Measurements from ENCODE around the gene G6PD. TPM values are rescaled to one million over a fixed set of nuclear protein-coding genes. Genes with fewer than 3 reads are reported as not detected.
"Not testable (repeated sequence)": the region's sequence is repeated elsewhere in the genome, so short reads cannot be mapped to it uniquely, and the experiment has no call there.

Gene G6PD
- total RNA-seq, 1 donor, result 32.0 TPM

DNA sequence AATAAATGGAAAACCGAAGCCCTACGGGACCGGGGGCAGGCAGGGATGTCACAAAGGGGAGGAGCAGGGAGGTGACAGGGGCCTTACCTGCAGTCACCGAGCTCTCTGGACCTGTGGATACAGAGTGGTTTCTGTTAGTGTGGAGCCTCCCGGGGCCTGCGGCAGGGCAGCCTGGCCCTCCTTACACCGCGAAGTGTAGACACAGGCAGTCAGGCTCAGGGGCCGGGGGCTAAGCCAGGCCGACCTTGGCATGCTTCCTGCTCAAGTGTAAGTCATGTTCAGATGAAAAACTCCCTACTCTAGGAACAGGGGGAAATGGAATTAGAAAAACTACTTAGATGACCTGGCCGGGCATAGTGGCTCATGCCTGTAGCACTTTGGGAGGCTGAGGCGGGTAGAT is 34.9 kb downstream of the G6PD start:
- Histone ChIP-seq H3K9me3 (ENCODE audit: low read depth, low read length) (no peaks in the 10 kb centered on the region), H3K27me3 (ENCODE audit: insufficient read depth, low read length) (no peaks in the 10 kb centered on the region), H3K4me3 (ENCODE audit: low read length) (no peak overlapping the region), H3K4me1 (ENCODE audit: insufficient read depth, low read length) (peaks cover 12% of the 10 kb centered on the region)

DNA sequence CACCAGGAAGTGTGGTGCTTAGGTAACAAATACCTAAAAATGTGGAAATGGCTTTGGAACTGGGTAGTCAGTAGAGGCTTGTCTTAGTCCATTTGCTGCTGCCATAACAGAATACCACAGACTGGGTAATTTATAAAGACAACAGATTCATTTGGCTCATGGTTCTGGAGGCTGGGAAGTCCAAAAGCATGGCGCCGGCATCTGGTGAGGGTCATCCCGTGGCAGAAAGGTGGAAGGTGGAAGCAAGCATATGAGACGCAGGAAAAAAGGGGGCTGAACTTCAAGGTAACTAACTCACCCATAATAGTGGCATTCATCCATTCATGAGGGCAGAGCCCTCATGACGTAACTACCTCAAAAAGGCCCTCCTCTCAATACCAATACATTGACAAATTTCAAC is 37.2 kb downstream of the G6PD start:
- Histone ChIP-seq H3K4me1 (ENCODE audit: insufficient read depth, low read length) (no peaks in the 10 kb centered on the region), H3K4me3 (ENCODE audit: low read length) (no peak overlapping the region), H3K9me3 (ENCODE audit: low read depth, low read length) (no peaks in the 10 kb centered on the region), H3K27me3 (ENCODE audit: insufficient read depth, low read length) (no peaks in the 10 kb centered on the region)

DNA sequence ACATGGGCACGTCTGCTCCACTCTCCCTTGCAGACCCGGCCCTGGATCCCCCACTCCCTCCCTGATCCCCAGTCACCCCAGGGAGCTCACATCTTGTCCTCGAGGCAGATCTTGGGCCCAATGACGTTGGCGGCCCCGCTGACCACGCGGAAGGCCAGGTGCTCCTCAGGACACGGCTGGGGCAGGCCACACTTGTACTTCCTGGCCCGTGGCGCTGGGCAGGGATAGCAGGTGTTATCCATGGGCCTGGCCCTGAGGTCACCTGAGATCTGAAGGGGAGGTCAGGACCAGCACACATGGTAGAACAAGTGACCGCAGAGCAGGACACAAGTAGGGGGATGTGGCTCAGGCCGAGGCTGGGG is 38.3 kb downstream of the G6PD start:
- H3K4me1 ChIP-seq (ENCODE audit: insufficient read depth, low read length), result no peaks in the 10 kb centered on the region
- H3K4me3 ChIP-seq (ENCODE audit: low read length), result no peak overlapping the region
- H3K9me3 ChIP-seq (ENCODE audit: low read depth, low read length), result no peaks in the 10 kb centered on the region
- no peaks in the 10 kb centered on the region for H3K27me3 ChIP-seq (ENCODE audit: insufficient read depth, low read length)

DNA sequence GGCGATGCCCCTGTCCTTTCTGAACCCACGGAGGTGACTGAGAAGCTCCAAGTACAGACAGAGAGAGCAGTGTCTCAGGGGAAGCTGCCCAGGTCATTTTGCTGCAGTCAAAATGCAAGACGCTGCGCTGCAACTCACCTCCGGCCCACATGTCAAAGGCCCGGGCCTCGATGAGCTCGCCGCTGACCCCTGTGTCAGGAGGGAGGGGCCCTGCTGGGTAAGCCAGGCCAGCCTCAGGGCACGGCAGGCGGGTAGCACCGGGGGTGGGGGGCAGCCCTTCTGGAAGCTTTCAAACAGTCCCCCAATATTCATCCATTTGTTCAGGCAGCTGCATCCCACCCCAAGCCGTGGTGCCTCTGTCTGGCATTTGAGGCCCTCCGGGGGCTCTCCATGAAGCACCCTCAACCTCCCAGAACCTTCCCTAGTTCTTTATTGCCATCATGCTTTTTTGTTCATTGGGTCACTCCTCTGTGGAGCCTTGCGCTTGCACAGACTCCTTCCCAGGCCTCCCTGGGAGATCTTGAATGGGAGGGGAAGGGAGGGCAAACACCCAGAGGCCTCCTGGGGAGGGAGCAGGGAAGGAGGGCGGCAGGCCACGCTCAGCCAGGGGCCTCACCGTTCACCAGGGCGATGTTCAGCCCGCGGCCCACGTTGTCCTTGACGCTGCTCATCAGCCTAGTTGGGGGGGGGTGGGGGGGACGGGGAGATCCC is 38.8 kb downstream of the G6PD start:
- Histone ChIP-seq H3K4me1 (ENCODE audit: insufficient read depth, low read length) (no peaks in the 10 kb centered on the region), H3K4me3 (ENCODE audit: low read length) (no peak overlapping the region), H3K9me3 (ENCODE audit: low read depth, low read length) (no peaks in the 10 kb centered on the region), H3K27me3 (ENCODE audit: insufficient read depth, low read length) (no peaks in the 10 kb centered on the region)

DNA sequence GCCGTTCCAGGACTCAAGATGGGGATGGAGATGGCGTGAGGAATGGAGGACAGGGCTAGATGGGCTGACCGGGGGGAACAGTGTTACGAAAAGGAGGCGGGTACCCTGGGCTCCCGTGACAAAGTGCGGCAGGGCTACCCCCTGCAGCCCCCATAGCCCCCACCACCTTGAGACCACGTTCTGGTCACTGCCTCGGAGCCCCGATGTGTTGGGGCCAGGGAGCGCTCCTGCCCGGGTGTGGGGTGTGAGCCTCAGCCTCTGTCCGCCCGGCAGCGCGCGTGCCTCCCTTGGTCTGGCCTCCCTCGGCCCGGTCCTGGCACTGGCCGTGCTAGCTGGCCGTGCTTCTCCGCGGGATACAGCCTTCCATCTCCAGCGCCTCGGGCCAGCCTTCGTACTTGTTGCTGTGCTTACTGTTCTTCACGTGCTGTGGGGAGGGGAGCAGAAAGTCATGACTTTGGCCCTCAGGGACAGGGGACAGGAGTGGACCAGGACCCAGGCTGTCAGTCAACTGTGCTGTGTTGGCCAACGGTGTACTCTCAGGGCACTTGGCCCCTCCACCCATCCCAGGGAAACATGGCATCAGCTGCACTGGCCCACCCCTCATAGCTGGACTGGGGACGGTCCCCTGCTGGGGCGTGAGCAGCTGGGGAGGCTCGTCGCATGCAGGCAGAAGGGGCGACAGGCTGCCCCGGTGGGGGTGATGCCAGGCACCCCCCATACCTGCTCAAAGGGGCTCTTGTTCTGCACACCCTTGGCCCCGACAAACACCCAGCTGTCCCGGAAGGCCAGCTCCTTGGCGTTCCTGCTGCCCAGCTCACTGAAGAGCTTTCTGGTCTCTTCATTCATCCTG is 39.9 kb downstream of the G6PD start:
- Histone ChIP-seq H3K9me3 (ENCODE audit: low read depth, low read length) (no peaks in the 10 kb centered on the region), H3K4me3 (ENCODE audit: low read length) (no peak overlapping the region), H3K27me3 (ENCODE audit: insufficient read depth, low read length) (no peaks in the 10 kb centered on the region), H3K4me1 (ENCODE audit: insufficient read depth, low read length) (no peaks in the 10 kb centered on the region)

DNA sequence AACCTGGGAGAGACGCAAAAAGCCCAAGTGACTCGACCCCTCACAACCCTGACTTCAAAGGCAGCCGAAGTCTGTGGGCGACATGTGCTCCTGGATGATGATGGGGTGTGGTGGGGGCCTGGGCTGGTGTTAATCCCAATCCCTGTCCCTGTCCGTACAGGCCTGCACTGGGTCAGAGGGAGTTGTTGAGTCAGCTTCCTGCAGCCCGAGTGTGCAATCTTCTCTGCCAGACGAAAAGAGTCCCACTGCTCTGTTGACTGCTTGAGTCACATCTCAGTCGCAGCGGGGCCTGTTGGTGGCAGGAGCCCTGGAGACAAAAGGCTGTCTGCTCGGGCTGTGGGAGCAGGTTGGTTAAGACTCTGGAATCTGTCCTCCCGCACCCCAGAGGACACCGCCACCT is 40.9 kb downstream of the G6PD start:
- Histone ChIP-seq H3K27me3 (ENCODE audit: insufficient read depth, low read length) (no peaks in the 10 kb centered on the region), H3K9me3 (ENCODE audit: low read depth, low read length) (no peaks in the 10 kb centered on the region), H3K4me1 (ENCODE audit: insufficient read depth, low read length) (no peaks in the 10 kb centered on the region), H3K4me3 (ENCODE audit: low read length) (no peak overlapping the region)

DNA sequence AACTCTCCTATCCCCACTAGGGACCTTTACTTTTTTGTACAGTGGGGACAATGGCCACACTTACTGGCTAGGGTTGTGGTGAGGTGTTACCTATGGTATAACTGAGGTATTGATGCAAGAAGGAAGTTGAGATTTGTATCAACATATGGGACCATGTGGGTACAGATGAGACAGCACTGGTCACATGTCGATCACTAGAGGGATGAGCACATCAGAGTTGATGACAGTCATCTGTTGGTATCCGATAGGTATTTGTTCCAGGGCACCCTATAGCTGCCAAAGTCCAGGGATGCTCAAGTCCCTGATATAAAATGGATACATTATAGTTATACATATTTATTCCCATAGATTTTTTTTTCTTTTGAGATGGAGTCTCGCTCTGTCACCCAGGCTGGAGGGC is 43.7 kb downstream of the G6PD start:
- H3K4me3 ChIP-seq (ENCODE audit: low read length), result no peak overlapping the region
- no peaks in the 10 kb centered on the region for H3K27me3 ChIP-seq (ENCODE audit: insufficient read depth, low read length)
- H3K9me3 ChIP-seq (ENCODE audit: low read depth, low read length), result no peaks in the 10 kb centered on the region
- no peaks in the 10 kb centered on the region for H3K4me1 ChIP-seq (ENCODE audit: insufficient read depth, low read length)

DNA sequence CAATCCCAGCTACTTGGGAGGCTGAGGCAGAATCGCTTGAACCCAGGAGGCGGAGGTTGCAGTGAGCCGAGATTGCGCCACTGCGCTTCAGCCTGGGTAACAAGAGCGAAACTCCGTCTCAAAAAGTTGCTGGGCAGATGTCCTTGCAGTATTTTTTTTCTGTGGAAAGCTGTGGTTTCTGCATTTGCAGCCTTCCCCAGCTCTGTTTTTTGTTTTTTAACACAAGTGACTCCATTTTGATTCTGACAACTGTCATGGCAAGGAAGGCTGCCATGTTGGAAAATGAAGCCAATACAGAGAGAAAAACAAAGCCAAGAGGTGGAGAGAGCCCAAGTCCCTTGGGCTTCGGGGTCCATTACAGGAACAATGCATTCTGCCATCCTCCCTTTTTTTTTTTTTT is 44.5 kb downstream of the G6PD start:
- Histone ChIP-seq H3K9me3 (ENCODE audit: low read depth, low read length) (no peaks in the 10 kb centered on the region), H3K4me1 (ENCODE audit: insufficient read depth, low read length) (no peaks in the 10 kb centered on the region)

DNA sequence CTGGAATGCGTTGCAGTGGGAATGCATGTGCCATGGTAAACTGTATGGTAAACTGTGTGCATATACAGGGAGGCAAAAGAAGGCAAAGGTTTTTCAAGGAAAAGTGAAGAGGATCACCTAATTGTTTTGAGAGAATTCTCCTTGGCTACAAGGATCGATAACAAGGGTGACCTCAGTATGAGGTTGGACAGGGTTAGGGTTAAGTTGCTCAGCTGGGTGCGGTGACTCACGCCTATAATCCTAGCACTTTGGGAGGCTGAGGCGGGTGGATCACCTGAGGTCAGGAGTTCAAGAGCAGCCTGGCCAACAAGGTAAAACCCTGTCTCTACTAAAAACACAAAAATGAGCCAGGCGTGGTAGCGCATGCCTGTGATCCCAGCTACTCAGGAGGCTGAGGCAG is 45.2 kb downstream of the G6PD start:
- not testable (repeated sequence) for H3K27me3 ChIP-seq (ENCODE audit: insufficient read depth, low read length); H3K4me1 ChIP-seq (ENCODE audit: insufficient read depth, low read length); H3K4me3 ChIP-seq (ENCODE audit: low read length); H3K9me3 ChIP-seq (ENCODE audit: low read depth, low read length)

More for the DNA sequence above, 44.5 kb downstream of the G6PD start:
- H3K27me3 ChIP-seq (ENCODE audit: insufficient read depth, low read length), result no peaks in the 10 kb centered on the region
- H3K4me3 ChIP-seq (ENCODE audit: low read length), result no peak overlapping the region

DNA sequence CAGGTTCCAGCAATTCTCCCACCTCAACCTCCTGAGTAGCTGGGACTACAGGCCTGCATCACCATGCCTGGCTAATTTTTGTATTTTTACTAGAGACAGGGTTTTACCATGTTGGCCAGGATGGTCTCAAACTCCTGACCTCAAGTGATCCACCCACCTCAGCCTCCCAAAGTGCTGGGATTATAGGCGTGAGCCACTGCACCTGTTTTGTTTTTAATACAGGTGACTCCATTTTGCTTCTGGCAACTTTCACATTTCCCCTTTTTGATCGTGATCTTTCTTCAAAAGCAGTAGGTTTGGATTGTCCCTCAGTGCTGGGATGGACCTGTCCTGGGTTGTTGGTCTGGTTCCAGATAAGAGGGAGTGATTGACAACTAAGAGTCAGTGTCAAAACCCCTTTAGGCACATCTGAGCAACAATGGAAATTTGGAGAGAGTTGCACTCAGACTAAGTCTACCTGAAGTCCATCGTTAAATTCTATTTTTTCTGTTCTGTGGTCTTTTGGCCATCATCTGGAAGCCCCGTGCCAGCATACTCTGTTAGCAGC is 50.0 kb downstream of the G6PD start:
- H3K9me3 ChIP-seq (ENCODE audit: low read depth, low read length), result not testable (repeated sequence)

DNA sequence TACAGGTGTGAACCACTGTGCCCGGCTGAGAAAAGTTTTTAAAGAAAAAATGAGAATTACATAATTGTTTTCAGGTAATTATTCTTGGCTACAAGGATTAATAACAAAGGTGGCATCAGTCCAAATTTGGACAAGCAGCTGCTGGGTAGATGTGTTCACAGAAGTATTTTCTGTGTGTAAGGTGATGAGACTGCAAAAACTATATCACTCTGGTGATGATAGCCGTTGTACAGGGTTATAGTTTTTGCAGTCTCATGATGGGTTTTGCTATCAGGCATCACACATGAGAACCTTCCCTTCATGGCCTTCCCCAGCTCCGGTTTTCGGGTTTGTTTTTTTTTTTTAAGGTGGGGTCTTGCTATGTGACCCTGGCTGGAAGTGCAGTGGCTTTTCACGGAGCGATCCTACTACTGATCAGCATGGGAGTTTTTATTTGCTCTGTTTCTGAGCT is 51.1 kb downstream of the G6PD start:
- Histone ChIP-seq H3K4me1 (ENCODE audit: insufficient read depth, low read length) (peaks cover 6% of the 10 kb centered on the region), H3K9me3 (ENCODE audit: low read depth, low read length) (no peaks in the 10 kb centered on the region), H3K4me3 (ENCODE audit: low read length) (no peak overlapping the region), H3K27me3 (ENCODE audit: insufficient read depth, low read length) (no peaks in the 10 kb centered on the region)

More for the DNA sequence above, 50.0 kb downstream of the G6PD start:
- not testable (repeated sequence) for H3K27me3 ChIP-seq (ENCODE audit: insufficient read depth, low read length); H3K4me1 ChIP-seq (ENCODE audit: insufficient read depth, low read length); H3K4me3 ChIP-seq (ENCODE audit: low read length)

DNA sequence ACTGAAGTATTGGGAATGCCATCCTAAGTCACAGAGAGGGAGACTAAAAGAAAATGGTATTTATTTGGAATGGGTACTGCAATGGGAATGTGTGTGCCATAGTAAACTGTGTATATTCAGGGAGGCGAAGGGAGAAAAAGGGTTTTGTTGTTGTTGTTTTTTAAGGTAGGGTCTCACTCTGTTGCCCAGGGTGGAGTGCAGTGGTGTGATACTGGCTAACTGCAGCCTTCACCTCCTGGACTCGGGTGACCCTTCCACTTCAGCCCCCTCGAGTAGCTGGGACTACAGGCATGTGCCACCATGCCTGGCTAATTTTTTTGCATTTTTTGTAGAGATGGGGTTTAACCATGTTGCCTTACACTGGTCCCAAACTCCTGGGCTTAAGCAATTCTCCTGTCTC is 51.9 kb downstream of the G6PD start:
- H3K4me1 ChIP-seq (ENCODE audit: insufficient read depth, low read length), result peaks cover 8% of the 10 kb centered on the region
- no peaks in the 10 kb centered on the region for H3K9me3 ChIP-seq (ENCODE audit: low read depth, low read length)
- no peaks in the 10 kb centered on the region for H3K27me3 ChIP-seq (ENCODE audit: insufficient read depth, low read length)

DNA sequence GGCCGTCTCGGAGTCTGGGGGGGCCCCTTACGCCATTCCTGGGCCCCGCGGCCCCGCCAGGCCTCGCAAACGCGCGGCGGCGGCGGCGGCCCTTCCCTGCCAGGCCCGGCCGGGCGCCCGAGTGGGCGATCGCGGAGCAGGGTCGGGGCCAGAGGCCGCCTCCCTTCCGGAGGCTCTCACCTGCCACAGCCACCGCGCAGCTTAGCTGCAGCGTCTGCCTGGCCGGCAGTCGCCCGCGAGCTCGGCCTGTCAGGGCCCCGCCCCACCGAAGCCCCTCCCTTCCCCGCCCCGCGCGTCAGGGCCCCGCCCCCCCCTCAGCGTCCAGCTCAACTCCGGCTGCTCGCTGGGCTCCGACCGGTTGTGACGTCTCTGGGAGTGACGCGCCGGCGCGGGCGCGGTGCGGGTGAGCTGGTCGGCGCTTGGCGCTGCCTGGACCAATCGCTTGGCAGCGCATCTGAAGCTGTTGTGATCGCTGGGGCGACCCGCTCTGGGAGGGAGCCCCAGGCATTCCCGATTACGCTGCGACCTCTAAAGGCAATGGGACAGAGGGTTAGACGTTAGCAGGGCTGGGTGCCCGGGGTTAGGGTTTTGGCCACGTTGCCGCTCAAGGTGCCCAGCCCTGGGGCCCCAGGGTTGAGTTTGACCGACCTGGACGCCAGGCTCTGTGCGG is 56.1 kb downstream of the G6PD start, which contains the start of gene SLC10A3:
Gene SLC10A3 (minus strand): TSS at position 216 of the 670 bp plus-strand sequence. CDS start 1,689 bp downstream, outside the sequence.
- Histone ChIP-seq H3K4me3 (ENCODE audit: low read length) (peak within 1 kb of the TSS; percentile 46), H3K9me3 (ENCODE audit: low read depth, low read length) (no peaks in the 10 kb centered on the region), H3K27me3 (ENCODE audit: insufficient read depth, low read length) (no peaks in the 10 kb centered on the region), H3K4me1 (ENCODE audit: insufficient read depth, low read length) (peaks cover 26% of the 10 kb centered on the region)

More for the DNA sequence above, 51.9 kb downstream of the G6PD start:
- no peak overlapping the region for H3K4me3 ChIP-seq (ENCODE audit: low read length)

DNA sequence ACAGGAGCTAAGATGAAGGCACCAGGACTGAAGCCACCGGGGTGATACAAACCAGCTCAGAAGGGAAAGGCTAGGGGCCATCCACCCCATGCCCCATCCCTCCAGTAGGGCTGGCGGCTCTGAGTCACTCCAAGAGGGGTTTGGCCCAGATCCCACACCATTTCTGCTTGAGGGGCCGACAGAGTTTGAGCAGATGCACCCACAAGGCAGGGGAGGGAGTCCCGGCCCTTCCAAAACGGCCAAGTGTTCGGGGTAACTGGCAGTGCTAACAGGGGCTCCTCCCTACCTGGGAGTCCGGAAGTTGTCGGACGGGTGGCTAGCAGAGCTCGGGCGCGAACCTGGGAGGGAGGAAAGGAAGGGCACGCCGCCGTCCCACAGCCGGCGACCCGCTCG is 56.6 kb downstream of the G6PD start:
- H3K4me1 ChIP-seq (ENCODE audit: insufficient read depth, low read length), result peaks cover 32% of the 10 kb centered on the region

DNA sequence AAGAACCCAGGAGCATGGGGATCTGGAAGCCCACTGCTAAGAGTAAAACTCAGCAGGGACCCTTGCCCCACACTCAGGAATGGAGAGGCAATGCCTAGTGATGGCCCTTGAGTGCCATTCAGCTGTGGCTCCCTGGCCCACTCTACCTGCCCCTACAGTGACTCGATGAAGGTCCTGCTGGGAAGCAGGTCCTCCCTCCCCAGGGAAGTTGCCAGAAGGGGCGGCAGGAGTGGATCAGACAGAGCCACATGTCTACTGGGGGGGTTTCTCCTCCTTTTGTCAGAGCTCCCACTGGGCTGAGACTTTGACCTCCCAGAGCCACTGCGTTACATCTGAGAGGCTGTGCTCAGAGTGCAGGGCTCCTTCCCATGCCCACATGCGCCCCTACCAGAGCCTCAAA is 57.5 kb downstream of the G6PD start:
- Histone ChIP-seq H3K4me3 (ENCODE audit: low read length) (no peak overlapping the region), H3K9me3 (ENCODE audit: low read depth, low read length) (no peaks in the 10 kb centered on the region), H3K27me3 (ENCODE audit: insufficient read depth, low read length) (no peaks in the 10 kb centered on the region), H3K4me1 (ENCODE audit: insufficient read depth, low read length) (peaks cover 40% of the 10 kb centered on the region)

More for the DNA sequence above, 56.6 kb downstream of the G6PD start:
- H3K4me3 ChIP-seq (ENCODE audit: low read length), result peak overlapping the region; percentile 46
- no peaks in the 10 kb centered on the region for H3K9me3 ChIP-seq (ENCODE audit: low read depth, low read length)
- no peaks in the 10 kb centered on the region for H3K27me3 ChIP-seq (ENCODE audit: insufficient read depth, low read length)

All from mononuclear cell (primary cell).